CMK (cell line): ENCODE data around the gene ATP8A2.
"Not testable (repeated sequence)": the region's sequence is repeated elsewhere in the genome, so short reads cannot be mapped to it uniquely, and the experiment has no call there.

ENCODE experiments used
- DNase-seq: peaks from one replicate; pipeline ENCODE4 v3.0.0-alpha.2; 2010; ENCODE audit warnings: low read depth

ATP8A2 gene

GRCh38 chr13:25768838-25769237, 397.1 kb downstream of the ATP8A2 start:
- no peak for DNase-seq

- no peak for DNase-seq
Measured at GRCh38 chr13:25770601-25771000, 398.8 kb downstream of the ATP8A2 start.

GRCh38 chr13:25771202-25771601, 399.4 kb downstream of the ATP8A2 start:
- DNase-seq, result no peak

- no peak for DNase-seq
Measured at GRCh38 chr13:25771641-25772478, 400.1 kb downstream of the ATP8A2 start.

- DNase-seq, result not testable (repeated sequence)
Measured at GRCh38 chr13:25772534-25772933, 400.8 kb downstream of the ATP8A2 start.

GRCh38 chr13:25774056-25774455, 402.3 kb downstream of the ATP8A2 start:
- not testable (repeated sequence) for DNase-seq

GRCh38 chr13:25775275-25775674, 403.5 kb downstream of the ATP8A2 start:
- no peak for DNase-seq

- no peak for DNase-seq
Measured at GRCh38 chr13:25775986-25776385, 404.2 kb downstream of the ATP8A2 start.

GRCh38 chr13:25776722-25777121, 404.9 kb downstream of the ATP8A2 start:
- no peak for DNase-seq

GRCh38 chr13:25777509-25777908, 405.7 kb downstream of the ATP8A2 start:
- no peak for DNase-seq

GRCh38 chr13:25778365-25778764, 406.6 kb downstream of the ATP8A2 start:
- no peak for DNase-seq

- DNase-seq, result no peak
Measured at GRCh38 chr13:25778808-25779305, 407.1 kb downstream of the ATP8A2 start.

- no peak for DNase-seq
Measured at GRCh38 chr13:25783076-25783475, 411.3 kb downstream of the ATP8A2 start.

- DNase-seq, result no peak
Measured at GRCh38 chr13:25783601-25784024, 411.8 kb downstream of the ATP8A2 start.

GRCh38 chr13:25784119-25784518, 412.3 kb downstream of the ATP8A2 start:
- no peak for DNase-seq

GRCh38 chr13:25790137-25790536, 418.4 kb downstream of the ATP8A2 start:
- DNase-seq, result not testable (repeated sequence)

GRCh38 chr13:25795277-25795676, 423.5 kb downstream of the ATP8A2 start:
- no peak for DNase-seq

GRCh38 chr13:25796474-25796873, 424.7 kb downstream of the ATP8A2 start:
- DNase-seq, result no peak

- DNase-seq, result no peak
Measured at GRCh38 chr13:25798998-25799397, 427.2 kb downstream of the ATP8A2 start.

GRCh38 chr13:25800523-25800922, 428.7 kb downstream of the ATP8A2 start:
- no peak for DNase-seq

- no peak for DNase-seq
Measured at GRCh38 chr13:25802579-25802978, 430.8 kb downstream of the ATP8A2 start.

- no peak for DNase-seq
Measured at GRCh38 chr13:25803641-25804040, 431.9 kb downstream of the ATP8A2 start.

GRCh38 chr13:25806264-25806974, 434.6 kb downstream of the ATP8A2 start:
- no peak for DNase-seq
